ENCODE results near the gene TMEM236.

TMEM236 gene

GRCh38 chr10:17795813-17796594 lies 44.0 kb downstream of the TMEM236 start:
- Histone ChIP-seq H3K27me3 (ENCODE audit: control insufficient read depth in 1 of 2, insufficient read depth in 2 of 2, low read length in 2 of 2) (no peaks in the 10 kb centered on the region), H3K9me3 (ENCODE audit: control insufficient read depth in 1 of 2, low read length in 2 of 2) (no peaks in the 10 kb centered on the region), H3K36me3 (ENCODE audit: control insufficient read depth in 1 of 2, insufficient read depth in 2 of 2, low read length in 2 of 2) (no peaks in the 10 kb centered on the region), H3K9ac (ENCODE audit: low read depth in 1 of 2, low read length in 2 of 2) (no peak overlapping the region), H3K4me3 (ENCODE audit: low read depth in 1 of 2, low read length in 2 of 2) (no peak overlapping the region), H3K4me1 (ENCODE audit: control insufficient read depth in 1 of 2, insufficient read depth in 2 of 2, low read length in 2 of 2) (peaks cover 34 to 39% of the 10 kb centered on the region in 2 donors), H3K27ac (ENCODE audit: low read depth, low read length) (no peak overlapping the region)

GRCh38 chr10:17801507-17801906 lies 49.5 kb downstream of the TMEM236 start:
- no peaks in the 10 kb centered on the region for H3K9me3 ChIP-seq (ENCODE audit: control insufficient read depth in 1 of 2, low read length in 2 of 2)
- no peaks in the 10 kb centered on the region for H3K27me3 ChIP-seq (ENCODE audit: control insufficient read depth in 1 of 2, insufficient read depth in 2 of 2, low read length in 2 of 2)
- H3K9ac ChIP-seq (ENCODE audit: low read depth in 1 of 2, low read length in 2 of 2): no peak overlapping the region
- H3K36me3 ChIP-seq (ENCODE audit: control insufficient read depth in 1 of 2, insufficient read depth in 2 of 2, low read length in 2 of 2): no peaks in the 10 kb centered on the region
- H3K4me3 ChIP-seq (ENCODE audit: low read depth in 1 of 2, low read length in 2 of 2): no peak overlapping the region
- H3K4me1 ChIP-seq (ENCODE audit: control insufficient read depth in 1 of 2, insufficient read depth in 2 of 2, low read length in 2 of 2): peaks cover 4% of the 10 kb centered on the region in 2 donors
- no peak overlapping the region for H3K27ac ChIP-seq (ENCODE audit: low read depth, low read length)

- Histone ChIP-seq H3K36me3 (ENCODE audit: control insufficient read depth in 1 of 2, insufficient read depth in 2 of 2, low read length in 2 of 2) (no peaks in the 10 kb centered on the region), H3K4me1 (ENCODE audit: control insufficient read depth in 1 of 2, insufficient read depth in 2 of 2, low read length in 2 of 2) (no peaks in the 10 kb centered on the region), H3K27ac (ENCODE audit: low read depth, low read length) (no peak overlapping the region), H3K27me3 (ENCODE audit: control insufficient read depth in 1 of 2, insufficient read depth in 2 of 2, low read length in 2 of 2) (no peaks in the 10 kb centered on the region), H3K4me3 (ENCODE audit: low read depth in 1 of 2, low read length in 2 of 2) (no peak overlapping the region), H3K9ac (ENCODE audit: low read depth in 1 of 2, low read length in 2 of 2) (no peak overlapping the region), H3K9me3 (ENCODE audit: control insufficient read depth in 1 of 2, low read length in 2 of 2) (no peaks in the 10 kb centered on the region)
Observed at GRCh38 chr10:17802350-17802749, 50.3 kb downstream of the TMEM236 start.

- Histone ChIP-seq H3K36me3 (ENCODE audit: control insufficient read depth in 1 of 2, insufficient read depth in 2 of 2, low read length in 2 of 2) (no peaks in the 10 kb centered on the region), H3K4me3 (ENCODE audit: low read depth in 1 of 2, low read length in 2 of 2) (no peak overlapping the region), H3K9me3 (ENCODE audit: control insufficient read depth in 1 of 2, low read length in 2 of 2) (no peaks in the 10 kb centered on the region), H3K9ac (ENCODE audit: low read depth in 1 of 2, low read length in 2 of 2) (no peak overlapping the region), H3K27ac (ENCODE audit: low read depth, low read length) (no peak overlapping the region), H3K4me1 (ENCODE audit: control insufficient read depth in 1 of 2, insufficient read depth in 2 of 2, low read length in 2 of 2) (no peaks in the 10 kb centered on the region), H3K27me3 (ENCODE audit: control insufficient read depth in 1 of 2, insufficient read depth in 2 of 2, low read length in 2 of 2) (no peaks in the 10 kb centered on the region)
Observed at GRCh38 chr10:17802976-17803375, 51.0 kb downstream of the TMEM236 start.

- Histone ChIP-seq H3K27me3 (ENCODE audit: control insufficient read depth in 1 of 2, insufficient read depth in 2 of 2, low read length in 2 of 2) (no peaks in the 10 kb centered on the region), H3K4me1 (ENCODE audit: control insufficient read depth in 1 of 2, insufficient read depth in 2 of 2, low read length in 2 of 2) (no peaks in the 10 kb centered on the region), H3K4me3 (ENCODE audit: low read depth in 1 of 2, low read length in 2 of 2) (no peak overlapping the region), H3K36me3 (ENCODE audit: control insufficient read depth in 1 of 2, insufficient read depth in 2 of 2, low read length in 2 of 2) (no peaks in the 10 kb centered on the region), H3K27ac (ENCODE audit: low read depth, low read length) (no peak overlapping the region), H3K9ac (ENCODE audit: low read depth in 1 of 2, low read length in 2 of 2) (no peak overlapping the region), H3K9me3 (ENCODE audit: control insufficient read depth in 1 of 2, low read length in 2 of 2) (no peaks in the 10 kb centered on the region)
Observed at GRCh38 chr10:17805330-17805729, 53.3 kb downstream of the TMEM236 start.

GRCh38 chr10:17805921-17806577 lies 54.0 kb downstream of the TMEM236 start:
- Histone ChIP-seq H3K9me3 (ENCODE audit: control insufficient read depth in 1 of 2, low read length in 2 of 2) (no peaks in the 10 kb centered on the region), H3K36me3 (ENCODE audit: control insufficient read depth in 1 of 2, insufficient read depth in 2 of 2, low read length in 2 of 2) (no peaks in the 10 kb centered on the region), H3K27ac (ENCODE audit: low read depth, low read length) (no peak overlapping the region), H3K4me1 (ENCODE audit: control insufficient read depth in 1 of 2, insufficient read depth in 2 of 2, low read length in 2 of 2) (no peaks in the 10 kb centered on the region), H3K27me3 (ENCODE audit: control insufficient read depth in 1 of 2, insufficient read depth in 2 of 2, low read length in 2 of 2) (no peaks in the 10 kb centered on the region), H3K4me3 (ENCODE audit: low read depth in 1 of 2, low read length in 2 of 2) (no peak overlapping the region), H3K9ac (ENCODE audit: low read depth in 1 of 2, low read length in 2 of 2) (no peak overlapping the region)

GRCh38 chr10:17808971-17809841 lies 57.2 kb downstream of the TMEM236 start, which contains the start of gene MRC1:
Gene MRC1, plus strand, starts transcription at chr10:17809348. Its CDS starts 118 bp downstream, at chr10:17809466.
- Histone ChIP-seq H3K4me3 (ENCODE audit: low read depth in 1 of 2, low read length in 2 of 2) (peak within 1 kb of the TSS; percentile 48 to 54), H3K27me3 (ENCODE audit: control insufficient read depth in 1 of 2, insufficient read depth in 2 of 2, low read length in 2 of 2) (no peaks in the 10 kb centered on the region), H3K36me3 (ENCODE audit: control insufficient read depth in 1 of 2, insufficient read depth in 2 of 2, low read length in 2 of 2) (no peaks in the 10 kb centered on the region), H3K9ac (ENCODE audit: low read depth in 1 of 2, low read length in 2 of 2) (peak within 1 kb of the TSS in 1 of 2 donors; percentile 15), H3K9me3 (ENCODE audit: control insufficient read depth in 1 of 2, low read length in 2 of 2) (no peaks in the 10 kb centered on the region), H3K4me1 (ENCODE audit: control insufficient read depth in 1 of 2, insufficient read depth in 2 of 2, low read length in 2 of 2) (no peaks in the 10 kb centered on the region), H3K27ac (ENCODE audit: low read depth, low read length) (no peak within 1 kb of the TSS)

GRCh38 chr10:17811146-17811865 lies 59.3 kb downstream of the TMEM236 start:
- H3K27ac ChIP-seq (ENCODE audit: low read depth, low read length): no peak overlapping the region
- H3K36me3 ChIP-seq (ENCODE audit: control insufficient read depth in 1 of 2, insufficient read depth in 2 of 2, low read length in 2 of 2): no peaks in the 10 kb centered on the region
- H3K4me3 ChIP-seq (ENCODE audit: low read depth in 1 of 2, low read length in 2 of 2): peak overlapping the region in 1 of 2 donors; percentile 35
- H3K27me3 ChIP-seq (ENCODE audit: control insufficient read depth in 1 of 2, insufficient read depth in 2 of 2, low read length in 2 of 2): no peaks in the 10 kb centered on the region
- no peak overlapping the region for H3K9ac ChIP-seq (ENCODE audit: low read depth in 1 of 2, low read length in 2 of 2)
- no peaks in the 10 kb centered on the region for H3K4me1 ChIP-seq (ENCODE audit: control insufficient read depth in 1 of 2, insufficient read depth in 2 of 2, low read length in 2 of 2)
- H3K9me3 ChIP-seq (ENCODE audit: control insufficient read depth in 1 of 2, low read length in 2 of 2): no peaks in the 10 kb centered on the region

GRCh38 chr10:17814973-17815372 lies 63.0 kb downstream of the TMEM236 start:
- Histone ChIP-seq H3K9ac (ENCODE audit: low read depth in 1 of 2, low read length in 2 of 2) (no peak overlapping the region), H3K4me3 (ENCODE audit: low read depth in 1 of 2, low read length in 2 of 2) (no peak overlapping the region), H3K36me3 (ENCODE audit: control insufficient read depth in 1 of 2, insufficient read depth in 2 of 2, low read length in 2 of 2) (no peaks in the 10 kb centered on the region), H3K27me3 (ENCODE audit: control insufficient read depth in 1 of 2, insufficient read depth in 2 of 2, low read length in 2 of 2) (no peaks in the 10 kb centered on the region), H3K9me3 (ENCODE audit: control insufficient read depth in 1 of 2, low read length in 2 of 2) (no peaks in the 10 kb centered on the region), H3K4me1 (ENCODE audit: control insufficient read depth in 1 of 2, insufficient read depth in 2 of 2, low read length in 2 of 2) (no peaks in the 10 kb centered on the region), H3K27ac (ENCODE audit: low read depth, low read length) (no peak overlapping the region)
